Limb (tissue), 2 donors: Measurements from ENCODE around the gene IL22RA1.

Experiments used
- DNase-seq, 2 donors: peaks; one replicate each; pipeline ENCODE4 v3.0.0-alpha.2; 2016; ENCODE audit errors: extremely low spot score in 2 of 2

The IL22RA1 gene

DNA sequence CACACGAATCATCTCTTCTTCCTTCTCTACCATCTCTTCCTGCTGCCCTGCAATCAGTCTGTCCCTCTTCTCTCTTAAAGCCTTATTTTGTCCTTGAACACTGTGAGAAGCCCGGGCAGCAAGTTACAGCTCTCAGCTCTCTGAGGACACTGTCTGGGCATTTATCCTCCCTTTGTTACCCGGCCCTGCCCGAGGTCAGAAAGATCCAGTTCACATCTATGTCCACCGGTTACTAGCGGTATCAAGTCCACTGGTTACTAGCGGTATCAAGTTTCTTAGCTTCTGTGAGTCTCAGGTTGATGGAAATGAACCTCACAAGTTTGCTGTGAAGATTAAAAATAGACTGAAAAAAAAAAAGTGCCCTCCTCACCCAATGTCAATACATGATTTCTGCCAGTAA is 25.3 kb upstream of the IL22RA1 start:
- DNase-seq: no peak

DNA sequence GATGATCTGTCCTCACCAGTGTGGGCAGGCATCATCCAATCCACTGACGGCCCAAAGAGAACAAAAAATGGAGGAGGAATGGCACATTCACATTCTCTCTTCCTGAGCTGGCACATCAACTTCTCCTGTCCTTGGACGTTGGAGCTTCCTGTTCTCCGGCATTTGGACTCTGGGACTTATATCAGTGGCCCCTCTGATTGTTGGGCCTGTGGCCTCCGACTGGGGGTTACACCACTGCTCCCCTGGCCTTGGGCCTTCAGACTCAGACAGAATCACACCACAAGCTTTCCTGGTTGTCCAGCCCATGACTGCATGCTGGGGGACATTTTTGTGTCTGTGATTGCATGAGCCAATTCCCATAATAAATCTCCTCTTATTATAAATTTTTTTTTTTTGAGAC is 24.1 kb upstream of the IL22RA1 start:
- no peak for DNase-seq

DNA sequence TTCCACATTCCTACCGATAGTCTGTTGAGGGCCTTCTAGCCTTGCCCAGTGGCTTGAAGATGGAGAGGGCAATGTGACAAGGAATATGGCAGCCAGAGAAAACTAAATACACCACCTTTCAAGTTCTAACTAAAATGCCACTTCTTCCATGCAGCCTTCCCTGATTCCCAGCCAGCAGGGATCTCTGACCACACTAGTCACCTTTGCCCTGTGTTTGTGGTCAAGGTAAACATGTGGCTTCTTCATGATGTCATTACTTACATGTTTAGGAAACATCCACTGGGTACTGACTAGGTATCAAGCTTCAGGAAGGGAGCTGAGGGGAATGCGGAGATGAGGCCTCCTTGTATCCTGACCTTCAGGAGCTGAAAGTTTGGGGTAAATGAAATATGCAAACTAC is 22.6 kb upstream of the IL22RA1 start:
- DNase-seq: no peak

DNA sequence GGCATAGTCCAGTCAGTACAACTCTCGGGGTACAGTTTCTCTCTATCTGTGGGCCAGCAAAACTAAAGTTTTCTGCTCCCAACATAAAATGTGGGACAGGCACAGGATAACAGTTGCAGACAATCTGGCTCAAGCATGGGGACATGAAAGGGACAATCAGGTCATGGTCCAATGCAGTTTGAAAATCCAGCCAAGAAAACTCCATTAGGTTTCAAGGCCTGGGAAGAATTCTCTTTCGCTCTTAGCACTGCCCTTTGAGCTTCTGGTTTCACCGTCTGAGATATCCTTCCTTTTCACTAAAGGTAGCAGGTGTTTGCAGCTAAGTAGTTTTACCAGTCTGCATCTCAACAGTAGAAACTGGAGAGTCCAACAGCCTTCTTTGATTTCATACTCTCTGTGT is 21.1 kb upstream of the IL22RA1 start:
- no peak for DNase-seq

DNA sequence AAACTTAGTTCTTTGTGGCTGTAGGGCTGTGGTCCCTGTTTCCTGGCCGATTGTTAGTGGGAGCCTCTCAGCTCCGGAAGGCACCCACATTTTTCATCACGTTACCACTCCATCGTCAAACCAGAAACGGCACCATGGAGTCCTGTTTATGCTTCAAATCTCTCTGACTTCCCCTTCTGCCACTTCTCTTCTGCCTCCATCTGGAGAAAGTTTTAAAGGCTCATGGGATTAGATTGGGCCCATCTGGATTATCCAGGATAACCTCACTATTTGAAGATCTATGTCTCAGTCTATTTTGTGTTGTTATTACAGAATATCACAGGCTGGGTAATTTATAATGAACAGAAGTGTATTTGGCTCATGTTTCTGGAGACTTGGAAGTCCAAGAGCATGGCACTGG is 19.3 kb upstream of the IL22RA1 start:
- no peak for DNase-seq

DNA sequence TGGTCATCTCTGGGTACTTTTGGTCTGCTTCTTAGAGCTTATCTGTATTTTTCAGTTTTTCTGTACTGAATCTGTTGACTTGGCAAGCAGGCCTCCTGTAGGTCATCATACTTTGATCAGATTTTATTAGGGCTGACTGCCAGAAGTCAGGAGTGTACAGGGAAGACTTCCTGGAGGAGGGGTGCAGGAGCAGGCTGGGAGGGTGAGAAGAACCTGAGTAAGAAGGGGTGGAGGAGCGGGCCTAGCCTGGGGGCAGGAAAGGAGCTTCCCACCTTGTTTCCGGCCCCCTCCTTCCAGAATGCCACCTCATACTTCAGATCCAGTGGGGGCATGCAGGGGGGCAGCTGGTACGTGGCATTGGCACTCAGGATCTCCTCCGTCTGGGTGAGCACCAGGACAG is 18.3 kb upstream of the IL22RA1 start:
- DNase-seq: no peak

DNA sequence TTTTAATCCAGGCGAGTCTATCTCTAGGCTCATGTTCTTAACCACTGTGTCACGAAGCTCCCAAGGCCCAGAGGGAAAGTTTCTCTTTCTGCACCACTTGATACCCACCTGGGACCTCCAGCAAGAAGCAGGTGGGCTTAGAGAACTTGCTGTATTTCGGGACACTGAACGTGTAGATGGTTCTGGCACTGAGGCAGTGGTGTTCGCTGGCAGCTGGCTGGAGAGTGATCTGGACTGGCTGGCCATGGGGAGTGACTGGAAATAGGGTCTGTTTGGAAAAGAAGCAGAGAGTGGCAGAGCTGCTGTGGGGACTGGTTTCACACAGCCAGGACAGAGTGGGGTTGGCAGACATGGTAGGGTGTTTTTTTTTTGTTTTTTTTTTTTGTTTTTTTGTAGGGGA is 16.4 kb upstream of the IL22RA1 start:
- DNase-seq: no peak

DNA sequence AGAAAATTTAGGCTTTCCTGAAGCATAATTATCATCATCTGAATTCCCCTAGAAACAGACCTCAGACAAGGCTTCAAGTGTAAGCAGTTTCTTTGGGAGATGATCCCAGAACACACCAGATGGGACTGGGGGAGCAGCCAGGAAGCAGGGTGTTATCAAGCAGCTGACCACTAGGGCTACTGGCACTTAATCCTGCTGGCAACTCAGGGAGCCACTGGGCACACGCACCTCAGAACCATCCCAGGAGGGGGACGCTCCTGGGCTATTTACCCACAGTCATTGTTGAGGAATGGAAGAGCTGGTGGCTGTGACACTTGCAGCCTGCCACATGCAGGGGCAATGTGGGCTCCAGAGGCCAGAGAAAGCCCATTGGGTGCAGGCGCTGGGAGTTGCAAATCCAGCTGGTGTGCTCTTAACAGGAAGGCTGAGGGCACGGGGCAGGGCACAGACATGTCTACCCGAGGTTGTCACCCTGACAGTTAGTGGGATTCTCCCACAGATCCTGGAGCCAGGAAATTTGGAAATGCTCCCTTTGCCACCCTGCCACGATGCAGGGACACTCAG is 15.1 kb upstream of the IL22RA1 start:
- DNase-seq: no peak

DNA sequence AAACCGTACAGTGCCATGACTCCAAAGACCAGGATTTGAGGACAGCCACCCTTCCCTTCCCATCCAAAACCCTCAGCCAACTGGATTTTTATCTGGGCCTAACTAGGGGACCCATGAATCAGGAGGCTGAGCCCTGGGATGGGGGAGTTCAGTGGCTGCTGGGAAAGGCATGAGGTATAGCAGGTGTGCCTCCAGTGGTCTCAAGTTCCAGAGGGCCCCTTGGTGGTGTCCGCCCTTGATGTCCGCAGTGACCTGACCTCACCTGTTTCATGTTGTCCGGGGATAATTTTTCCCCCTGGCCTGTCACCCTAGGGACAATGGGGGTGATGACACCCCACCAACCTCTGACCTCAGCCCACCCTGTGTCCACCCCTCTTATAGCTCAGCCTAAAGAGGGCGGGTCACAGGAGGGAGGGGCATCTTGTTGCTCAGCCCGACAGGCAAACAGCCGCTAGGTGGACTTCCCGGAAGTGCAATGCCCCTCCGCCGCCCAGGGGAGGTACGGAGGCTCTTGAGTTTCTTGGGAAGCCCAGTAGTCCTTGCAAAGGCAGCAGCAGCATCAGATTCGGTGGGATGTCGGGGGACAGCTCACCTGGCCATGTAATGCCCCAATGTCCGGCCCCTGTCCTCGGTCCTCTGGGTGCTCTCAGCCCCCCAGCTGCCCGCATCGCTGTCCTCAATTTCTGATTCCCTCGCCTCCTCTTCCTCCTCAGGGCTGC is 13.8 kb upstream of the IL22RA1 start:
- no peak for DNase-seq

DNA sequence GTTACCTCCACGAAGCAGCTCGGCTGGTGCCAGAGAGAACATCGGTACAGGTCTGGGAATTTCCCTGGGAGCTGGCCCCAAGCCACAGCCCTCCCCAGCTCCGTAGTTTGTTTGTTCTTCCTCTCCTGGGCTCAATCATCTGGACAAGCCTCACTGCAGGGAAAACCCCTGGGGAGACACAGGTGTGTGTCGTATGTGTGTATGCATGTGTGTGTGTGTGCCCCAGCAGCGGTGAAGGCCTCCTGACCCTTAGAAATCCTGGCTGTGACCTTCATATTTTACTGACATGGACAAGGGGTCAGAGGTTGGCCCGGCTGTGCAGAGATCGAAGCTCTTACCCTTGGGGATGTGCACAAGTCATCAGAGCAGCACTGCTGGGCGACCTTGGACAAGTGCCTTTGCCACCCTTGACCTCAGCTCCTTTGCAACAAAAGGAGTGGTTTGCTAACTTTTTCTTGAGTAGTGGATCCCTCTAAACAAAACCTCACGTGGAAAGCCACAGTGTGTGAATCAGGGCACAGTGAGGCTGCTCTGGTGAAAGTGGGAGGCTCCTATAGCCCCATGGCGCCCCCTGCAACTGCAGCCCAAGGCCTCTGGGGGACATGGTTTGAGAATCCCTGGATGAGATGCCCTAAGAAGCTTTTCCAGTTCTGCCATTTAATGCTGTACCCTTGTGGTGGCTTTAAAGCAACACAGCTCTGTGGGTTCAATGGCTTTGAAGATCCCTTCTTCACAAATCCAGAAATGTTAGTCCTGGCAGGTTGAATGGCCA is 12.3 kb upstream of the IL22RA1 start:
- no peak for DNase-seq

DNA sequence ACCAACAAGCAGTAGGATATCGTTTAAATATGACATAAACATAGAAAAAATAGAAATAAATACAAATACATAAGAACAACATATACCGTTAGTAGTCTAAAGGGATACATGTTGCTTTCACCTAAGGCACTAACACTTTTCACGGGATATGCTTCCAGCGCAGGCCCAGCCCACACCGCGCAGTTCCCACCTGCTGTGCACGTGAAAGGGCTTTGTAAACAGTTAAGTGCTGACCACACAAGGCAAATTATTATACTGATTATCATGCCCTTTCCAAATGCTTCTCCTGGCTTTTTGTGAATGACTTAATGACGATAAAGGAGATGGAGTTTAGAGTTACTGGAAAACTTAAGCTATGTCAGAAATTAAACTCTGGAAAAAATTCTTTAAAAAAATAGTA is 11.3 kb upstream of the IL22RA1 start:
- DNase-seq: no peak

DNA sequence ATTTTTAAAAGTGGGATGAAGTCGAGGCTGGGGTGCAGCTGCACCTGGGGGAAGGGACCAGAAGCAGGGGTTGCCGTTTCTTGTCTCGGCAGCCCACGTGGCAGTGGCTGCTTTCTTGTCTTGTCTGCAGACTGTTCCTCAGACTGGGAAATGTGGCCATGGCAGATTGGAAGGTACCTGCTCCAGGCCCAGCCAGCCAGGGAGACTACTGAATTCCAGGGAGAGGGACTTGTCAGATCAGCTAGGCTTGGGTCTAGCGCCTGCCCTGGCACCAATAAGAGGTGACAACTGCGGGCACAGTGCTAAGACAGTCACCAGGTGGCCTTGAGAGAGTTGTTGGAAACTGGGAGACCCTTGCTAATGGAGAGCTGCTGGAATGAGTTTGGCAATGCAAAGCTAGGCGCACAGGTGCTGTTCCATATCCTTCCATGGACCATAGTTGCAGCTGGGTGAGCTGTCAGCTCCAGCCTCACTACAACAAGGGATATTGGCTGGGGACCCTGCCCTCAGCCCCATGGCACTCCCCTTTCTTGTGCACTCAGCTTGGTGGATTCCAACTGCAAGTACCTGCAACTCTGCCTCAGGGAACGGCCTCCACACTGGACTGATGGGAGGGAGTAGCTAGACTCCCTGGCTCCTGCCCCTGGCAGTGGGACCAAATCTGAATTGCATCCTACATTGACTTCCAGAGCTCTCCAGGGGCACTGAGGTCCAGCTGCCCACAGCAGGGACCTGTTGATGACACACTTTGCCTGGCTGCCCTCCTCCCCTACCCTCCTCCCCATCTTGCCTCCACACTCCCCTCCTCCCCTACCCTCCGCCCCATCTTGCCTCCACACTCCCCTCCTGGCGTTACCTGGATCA is 9.9 kb upstream of the IL22RA1 start:
- no peak for DNase-seq

DNA sequence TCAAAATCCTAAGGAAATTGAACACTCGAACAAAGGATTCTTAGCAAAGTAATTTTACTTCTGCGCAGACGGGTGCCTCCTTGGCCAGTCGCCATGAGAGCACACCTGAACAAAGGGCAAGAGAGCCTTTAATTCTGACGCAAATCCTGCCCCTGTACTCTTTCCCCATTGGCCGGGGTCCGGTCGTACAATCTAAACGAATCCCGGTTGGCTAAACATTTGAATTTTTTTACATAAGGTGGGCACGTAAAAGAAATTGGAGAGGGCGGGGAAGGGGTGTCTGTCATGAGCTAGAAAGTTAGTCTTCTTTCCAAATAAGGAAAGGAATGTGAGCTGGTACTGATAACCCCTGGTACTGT is 8.2 kb upstream of the IL22RA1 start:
- peak in 1 of 2 donors; percentile 40 for DNase-seq

DNA sequence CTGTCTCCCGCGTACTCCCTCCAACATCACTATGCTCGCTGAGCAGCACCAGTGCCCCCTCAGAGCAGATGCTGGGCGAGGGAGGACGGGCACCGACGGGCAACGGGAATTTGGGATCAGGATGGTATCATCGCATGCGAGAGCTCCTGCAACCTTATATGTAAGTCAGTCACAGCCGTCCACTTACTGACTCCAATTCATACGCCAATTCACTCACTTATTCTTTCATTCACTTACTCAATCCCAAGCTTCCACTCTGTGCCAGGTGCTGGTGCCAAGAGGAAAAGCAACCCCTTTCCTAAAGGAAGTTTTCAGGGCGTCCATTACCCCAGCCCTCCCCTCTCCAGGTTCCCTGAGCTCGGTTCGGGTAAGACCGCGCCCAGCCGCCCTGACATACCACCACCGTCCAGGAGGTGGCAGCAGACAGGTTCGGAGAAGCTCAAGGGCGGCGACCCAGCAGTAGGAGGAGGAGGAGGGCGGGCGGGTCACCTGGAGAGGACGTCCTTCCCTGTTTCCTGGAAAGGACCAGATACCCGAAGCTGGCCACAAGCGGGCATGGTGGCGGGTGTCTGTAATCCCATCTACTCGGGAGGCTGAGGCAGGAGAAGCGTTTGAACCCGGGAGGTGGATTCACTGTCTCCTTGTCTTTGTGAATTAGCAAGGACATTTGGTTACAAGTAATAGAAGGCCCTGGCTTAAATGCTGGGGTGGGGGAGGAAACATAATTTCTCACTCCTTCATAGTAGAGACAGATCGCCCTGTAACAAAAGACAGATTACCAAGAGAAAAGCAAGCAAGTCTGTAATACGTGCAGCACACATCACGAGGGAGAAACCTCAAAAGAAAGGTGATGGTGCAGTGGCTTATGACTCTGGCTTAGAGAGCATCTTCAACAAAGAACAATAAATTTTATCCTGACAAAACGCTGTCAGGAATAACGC is 7.6 kb upstream of the IL22RA1 start:
- DNase-seq: peak; percentile 74 to 95

DNA sequence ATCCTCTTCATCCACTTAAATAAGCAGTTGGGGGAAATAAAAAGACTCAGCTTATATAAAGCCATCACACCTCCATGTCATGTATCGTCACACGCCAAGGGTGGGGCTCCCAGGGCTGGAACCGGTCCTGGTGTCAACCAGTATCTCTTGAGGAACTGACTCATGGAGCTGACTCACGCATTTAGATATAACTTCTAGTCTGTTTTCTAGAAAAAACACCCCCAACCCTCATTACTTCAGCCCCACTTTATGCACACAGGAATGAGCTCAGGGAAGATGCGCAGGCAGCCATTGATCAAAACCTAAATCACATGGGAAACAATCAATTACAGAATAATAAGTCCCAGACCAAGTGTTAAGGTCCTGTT is 6.9 kb upstream of the IL22RA1 start:
- DNase-seq: no peak

DNA sequence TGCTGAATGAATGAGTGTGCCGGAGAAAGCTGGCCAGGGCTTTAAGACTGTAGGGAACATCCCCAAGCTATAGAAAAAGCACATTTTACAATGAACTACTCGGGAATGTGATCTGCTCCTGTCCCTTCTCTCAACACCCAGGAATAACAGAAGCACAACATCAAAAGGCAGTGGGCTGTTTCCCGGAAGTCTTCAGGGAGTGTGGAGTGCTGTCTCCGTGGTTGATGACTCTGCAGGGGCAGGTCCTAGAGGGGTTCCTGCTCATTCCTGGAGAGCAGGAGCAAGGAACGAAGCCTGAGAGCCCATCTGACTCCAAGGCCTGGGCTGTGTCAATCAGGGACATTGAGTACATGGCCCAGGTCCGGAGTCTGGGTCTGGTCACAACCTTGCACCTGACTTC is 4.9 kb upstream of the IL22RA1 start:
- DNase-seq: no peak

DNA sequence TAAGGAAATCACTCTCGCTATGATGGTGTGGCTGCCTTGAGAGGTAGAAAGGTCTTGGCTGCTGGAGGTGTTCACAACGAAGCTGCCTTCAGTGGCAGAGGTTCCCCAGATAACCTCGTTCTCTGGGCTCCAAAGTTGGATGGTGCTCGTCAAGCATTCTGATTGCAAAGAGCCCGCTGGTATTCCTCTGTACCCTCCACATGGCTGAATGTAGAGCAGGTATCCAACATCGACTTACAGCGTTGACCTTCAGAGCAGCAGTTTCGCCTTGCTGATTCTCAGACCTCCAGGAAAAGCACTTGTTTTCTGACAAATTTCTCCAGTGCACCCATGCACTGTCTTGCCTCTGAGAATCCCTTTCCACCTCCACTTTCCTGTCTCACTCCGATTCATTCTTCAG is 4.3 kb upstream of the IL22RA1 start:
- DNase-seq: no peak

DNA sequence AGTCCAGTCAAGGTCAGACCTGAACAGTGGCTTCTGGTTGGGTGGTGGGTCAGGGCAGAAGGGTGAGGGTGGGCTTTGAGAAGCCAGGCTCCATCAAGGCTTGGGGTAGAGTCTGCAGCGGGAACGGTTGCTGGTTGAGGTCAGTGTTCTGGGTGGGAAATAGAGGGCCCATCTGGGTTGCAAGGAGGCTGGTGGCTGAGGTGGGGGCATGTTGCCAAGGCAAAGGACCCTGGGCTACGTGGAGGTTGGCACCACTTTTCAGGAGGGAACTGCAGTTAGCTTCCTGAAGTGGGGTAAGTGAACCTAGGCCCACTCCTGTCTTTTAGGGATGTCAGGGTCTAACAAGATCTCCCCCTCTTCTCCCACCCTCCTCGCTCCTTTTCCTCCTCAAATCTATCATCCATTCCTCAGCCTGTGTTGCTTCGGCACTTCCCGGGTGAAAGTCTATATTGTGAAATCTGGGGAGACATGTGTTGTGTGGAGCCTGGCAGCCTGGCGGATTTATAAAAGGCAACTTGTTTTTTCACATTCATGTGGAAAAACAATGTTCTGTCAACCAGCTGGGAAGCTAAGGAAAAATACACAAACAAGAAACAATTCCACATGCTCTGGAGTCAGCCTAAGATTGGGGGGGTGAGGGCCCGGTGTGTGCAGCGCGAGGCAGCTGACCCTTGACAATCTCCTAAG is 1.5 kb downstream of the IL22RA1 start:
- DNase-seq: no peak

DNA sequence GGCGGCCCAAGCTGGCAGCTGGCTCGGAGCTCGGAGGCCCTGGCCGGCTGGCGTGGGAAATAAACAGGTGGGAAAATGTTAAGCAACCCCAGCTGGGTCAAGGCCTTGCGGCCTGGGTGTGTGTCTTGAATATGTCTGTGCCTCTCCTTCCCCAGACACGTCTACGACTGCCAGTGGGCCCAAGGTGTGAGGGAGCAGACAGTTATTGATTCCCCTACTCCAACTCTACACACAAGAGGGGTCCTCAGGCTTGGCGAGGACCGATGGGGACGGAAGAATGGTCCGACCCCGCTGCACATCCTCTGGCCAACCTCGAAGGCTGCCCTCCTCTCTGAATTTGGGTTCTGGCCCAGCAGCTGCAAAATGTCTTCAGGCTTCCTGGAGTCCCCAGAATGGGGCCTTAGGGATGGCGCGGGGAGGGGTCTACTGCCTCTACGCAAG is 2.2 kb downstream of the IL22RA1 start:
- DNase-seq: no peak

DNA sequence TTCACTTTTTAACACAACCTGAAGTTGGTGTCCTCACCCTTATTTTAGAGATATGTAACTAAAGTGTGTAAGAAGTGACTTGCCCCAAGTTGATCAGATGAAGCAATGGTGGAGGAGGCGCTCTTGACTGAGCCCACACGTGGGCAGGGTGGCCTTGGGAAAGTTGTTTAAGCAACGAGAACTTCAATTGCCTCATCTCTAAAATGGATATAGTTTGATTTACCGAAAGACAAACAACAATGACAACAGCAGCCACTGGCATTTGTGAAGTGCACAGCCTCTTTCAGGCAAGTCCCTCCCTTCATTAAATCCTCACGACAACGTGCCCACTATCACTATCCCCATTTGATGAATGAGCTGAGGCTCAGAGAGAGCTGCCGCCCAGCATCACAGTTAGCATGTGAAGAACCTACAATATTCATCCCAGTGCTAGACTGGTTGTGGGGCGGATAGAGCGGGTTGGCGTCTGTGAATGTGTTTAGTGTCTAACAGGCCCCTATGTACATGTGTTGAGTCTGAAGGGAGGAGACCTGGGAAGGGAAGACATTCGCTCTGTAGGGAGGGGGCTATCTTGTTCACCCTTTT is 3.0 kb downstream of the IL22RA1 start:
- no peak for DNase-seq
